ENCODE measurements around the gene RSPO1.

GRCh38 chr1:37633938-37634243, 801 bp downstream of the RSPO1 start:
- TF ChIP-seq POLR2A (IDR thresholded peaks at IDR 0.05): no peak
- TF ChIP-seq CTCF (IDR thresholded peaks at IDR 0.05 in 4 of 5, conservative IDR thresholded peaks at IDR 0.05 in 1 of 5): no peak
